Natural killer cell (primary cell): ENCODE measurements around the gene CCDC97. TPM values are rescaled to one million over a fixed set of nuclear protein-coding genes. Genes with fewer than 3 reads are reported as not detected.
"Not testable (repeated sequence)": the region's sequence is repeated elsewhere in the genome, so short reads cannot be mapped to it uniquely, and the experiment has no call there.

Experiments used
- ATAC-seq, 3 donors: fragments of 150-1000 bp in 2 of 3; fragments of 200-7000 bp in 1 of 3; cut with Tn5 transposase; 1 replicate in 1 of 3; 2 replicates in 2 of 3; pipeline ENCODE4 v1.10.0; 2021; ENCODE audit warnings: mild to moderate bottlenecking in 2 of 3, moderate library complexity in 2 of 3
- DNase-seq, 2 donors: peaks; one replicate each; pipeline versions ENCODE4 v3.0.0 to v3.0.0-alpha.2; 2013 to 2021; ENCODE audit warnings: mixed read lengths in 1 of 2
- H3K27ac ChIP-seq: one replicate; pipeline ENCODE4 v1.5.1; 2013; ENCODE audit warnings: mild to moderate bottlenecking, low read length
- H3K27me3 ChIP-seq: one replicate; pipeline ENCODE4 v1.6.1; 2013; ENCODE audit warnings: low read length; ENCODE audit not compliant: control insufficient read depth, insufficient read depth
- H3K36me3 ChIP-seq: one replicate; pipeline ENCODE4 v1.6.1; 2013; ENCODE audit warnings: low read length; ENCODE audit not compliant: control insufficient read depth, insufficient read depth
- H3K4me1 ChIP-seq: one replicate; pipeline ENCODE4 v1.6.1; 2013; ENCODE audit warnings: low read length; ENCODE audit not compliant: control insufficient read depth, insufficient read depth
- H3K4me3 ChIP-seq: one replicate; pipeline ENCODE4 v1.5.1; 2013; ENCODE audit warnings: low read length
- H3K9me3 ChIP-seq: one replicate; pipeline ENCODE4 v1.6.1; 2013; ENCODE audit warnings: low read length; ENCODE audit not compliant: control insufficient read depth, insufficient read depth
- H3K27ac Mint-ChIP-seq, 2 donors: one replicate each; pipeline ENCODE4 v1.8.0; 2022; ENCODE audit warnings: mild to moderate bottlenecking in 2 of 2, mixed read lengths in 2 of 2, moderate library complexity in 1 of 2
- H3K27me3 Mint-ChIP-seq, 2 donors: one replicate each; pipeline ENCODE4 v1.8.0; 2022; ENCODE audit warnings: low read depth in 2 of 2, mixed read lengths in 2 of 2
- H3K36me3 Mint-ChIP-seq: one replicate; pipeline ENCODE4 v1.8.0; 2022; ENCODE audit warnings: mixed read lengths
- H3K4me1 Mint-ChIP-seq, 2 donors: one replicate each; pipeline ENCODE4 v1.8.0; 2022; ENCODE audit warnings: mixed read lengths in 2 of 2
- H3K4me3 Mint-ChIP-seq: one replicate; pipeline ENCODE4 v1.8.0; 2022; ENCODE audit warnings: mild to moderate bottlenecking, moderate library complexity, mixed read lengths
- H3K9me3 Mint-ChIP-seq, 2 donors: one replicate each; pipeline ENCODE4 v1.8.0; 2022; ENCODE audit warnings: mixed read lengths in 2 of 2
- WGBS: methylation state at CpG from one replicate; pipeline ENCODE4 v1.1.7; 2013; ENCODE audit warnings: missing lambda C conversion rate; ENCODE audit not compliant: insufficient coverage; 5-methylcytosine and 5-hydroxymethylcytosine counted together
- intact Hi-C: fragments of 100-400 bp; cut with micrococcal nuclease; formaldehyde crosslinking; loops from one replicate; pipeline ENCODE4 v1.14.2; 2022
- total RNA-seq, 4 donors: library from RNA; stranded (reverse); fragments of 120-200 nt in 1 of 4; gene quantifications; one replicate each; pipeline versions ENCODE4 v1.2.3 to v1.2.4, GENCODE V29; 2013 to 2022
- TF ChIP-seq, protein P1 (sequence below): fragments of 200-600 bp; IDR thresholded peaks from one replicate; pipeline ENCODE4 v1.8.0; 2022; ENCODE audit warnings: antibody characterized with exemption

The CCDC97 gene
- total RNA-seq, 3 donors from 2014 or later (not counting 1 experiment from before 2014, with no cell fraction given) = 41.1 to 44.3 (median 44.0) TPM

GRCh38 chr19:41288673-41289530 lies 21.1 kb upstream of the CCDC97 start:
- Histone ChIP-seq H3K27me3 (no peaks in the 10 kb centered on the region), H3K4me1 (no peaks in the 10 kb centered on the region), H3K9me3 (no peaks in the 10 kb centered on the region), H3K4me3 (no peak overlapping the region), H3K36me3 (peaks cover 77% of the 10 kb centered on the region), H3K27ac (no peak overlapping the region)
- H3K27ac Mint-ChIP-seq = peak overlapping the region; percentile 56 to 65
- ATAC-seq (peak in 2 of 3 donors; percentile 64 to 68), DNase-seq (no peak)
- H3K36me3 Mint-ChIP-seq = no peaks in the 10 kb centered on the region
- WGBS = 93% methylated on average over 2 of the region's 3 CpGs
- no peaks in the 10 kb centered on the region for H3K27me3 Mint-ChIP-seq
- TF ChIP-seq, protein P1, sequence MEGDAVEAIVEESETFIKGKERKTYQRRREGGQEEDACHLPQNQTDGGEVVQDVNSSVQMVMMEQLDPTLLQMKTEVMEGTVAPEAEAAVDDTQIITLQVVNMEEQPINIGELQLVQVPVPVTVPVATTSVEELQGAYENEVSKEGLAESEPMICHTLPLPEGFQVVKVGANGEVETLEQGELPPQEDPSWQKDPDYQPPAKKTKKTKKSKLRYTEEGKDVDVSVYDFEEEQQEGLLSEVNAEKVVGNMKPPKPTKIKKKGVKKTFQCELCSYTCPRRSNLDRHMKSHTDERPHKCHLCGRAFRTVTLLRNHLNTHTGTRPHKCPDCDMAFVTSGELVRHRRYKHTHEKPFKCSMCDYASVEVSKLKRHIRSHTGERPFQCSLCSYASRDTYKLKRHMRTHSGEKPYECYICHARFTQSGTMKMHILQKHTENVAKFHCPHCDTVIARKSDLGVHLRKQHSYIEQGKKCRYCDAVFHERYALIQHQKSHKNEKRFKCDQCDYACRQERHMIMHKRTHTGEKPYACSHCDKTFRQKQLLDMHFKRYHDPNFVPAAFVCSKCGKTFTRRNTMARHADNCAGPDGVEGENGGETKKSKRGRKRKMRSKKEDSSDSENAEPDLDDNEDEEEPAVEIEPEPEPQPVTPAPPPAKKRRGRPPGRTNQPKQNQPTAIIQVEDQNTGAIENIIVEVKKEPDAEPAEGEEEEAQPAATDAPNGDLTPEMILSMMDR = no peak
- H3K4me1 Mint-ChIP-seq = peaks cover 9 to 10% of the 10 kb centered on the region in 2 donors
- H3K9me3 Mint-ChIP-seq = no peaks in the 10 kb centered on the region
- H3K4me3 Mint-ChIP-seq = no peak overlapping the region
- intact Hi-C loops = loop anchor here (2.0 kb wide), 1 partner anchor 20 kb away; no protein-coding TSS in a partner anchor

- H3K36me3 ChIP-seq = peaks cover 81% of the 10 kb centered on the region
These were observed 20.2 kb upstream of the CCDC97 start for GRCh38 chr19:41289814-41290213.

DNA sequence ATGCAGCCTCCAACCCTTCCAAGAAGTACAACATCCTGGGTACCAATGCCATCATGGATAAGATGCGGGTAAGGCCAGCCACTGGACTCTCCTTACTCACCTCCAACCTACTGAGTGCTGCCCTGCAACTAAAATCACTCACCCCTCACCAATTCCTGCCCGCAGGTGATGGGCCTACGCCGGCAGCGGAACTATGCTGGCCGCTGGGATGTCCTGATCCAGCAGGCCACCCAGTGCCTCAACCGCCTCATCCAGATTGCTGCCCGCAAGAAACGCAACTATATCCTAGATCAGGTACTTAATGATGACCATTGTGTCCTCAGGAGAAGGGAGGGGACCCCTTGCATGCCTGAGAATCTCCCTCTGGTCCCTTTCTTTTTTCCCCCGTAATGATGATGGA lies 15.6 kb upstream of the CCDC97 start:
- no peaks in the 10 kb centered on the region for H3K27me3 Mint-ChIP-seq
- no peak overlapping the region for H3K4me3 Mint-ChIP-seq
- H3K4me1 Mint-ChIP-seq = peaks cover 39 to 50% of the 10 kb centered on the region in 2 donors

More at GRCh38 chr19:41289814-41290213, 20.2 kb upstream of the CCDC97 start:
- not testable (repeated sequence) for H3K36me3 Mint-ChIP-seq, H3K27me3 Mint-ChIP-seq, H3K4me3 ChIP-seq, H3K9me3 ChIP-seq, H3K4me3 Mint-ChIP-seq, H3K27ac Mint-ChIP-seq, DNase-seq, ATAC-seq, H3K4me1 ChIP-seq, H3K9me3 Mint-ChIP-seq, H3K27ac ChIP-seq, H3K27me3 ChIP-seq
- H3K4me1 Mint-ChIP-seq = peaks cover 9 to 16% of the 10 kb centered on the region in 2 donors
- intact Hi-C loops = loop anchor here (2.0 kb wide), 1 partner anchor 19 kb away; no protein-coding TSS in a partner anchor
- 98% methylated on average over 8 of the region's 8 CpGs for WGBS

DNA sequence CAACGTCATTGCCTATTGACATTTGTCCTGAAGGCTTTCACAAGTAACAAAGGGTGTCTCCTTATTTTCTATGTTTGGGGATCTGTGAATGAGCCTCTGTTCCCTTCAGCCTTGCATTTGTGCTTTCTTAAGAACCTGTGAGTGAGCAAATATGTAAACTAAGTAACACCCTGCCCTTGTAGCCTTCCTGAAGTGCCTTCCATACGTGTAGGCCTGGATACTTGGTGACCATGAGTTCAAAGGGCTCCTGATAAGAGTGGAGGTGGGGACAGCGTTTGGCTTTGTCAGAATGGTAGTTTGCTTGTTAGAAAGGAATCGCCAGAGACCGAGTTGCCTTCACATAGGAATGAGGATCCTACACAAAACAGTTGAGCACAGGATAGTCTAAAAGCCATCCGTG lies 14.5 kb upstream of the CCDC97 start:
- 91% methylated on average over 6 of the region's 6 CpGs for whole genome bisulfite sequencing
- TF ChIP-seq, protein P1 = no peak
- Histone ChIP-seq H3K36me3 (peaks cover 89% of the 10 kb centered on the region), H3K27me3 (no peaks in the 10 kb centered on the region), H3K4me1 (peaks cover 45% of the 10 kb centered on the region), H3K9me3 (no peaks in the 10 kb centered on the region), H3K27ac (no peak overlapping the region), H3K4me3 (no peak overlapping the region)
- ATAC-seq (no peak), DNase-seq (no peak)
- intact Hi-C loops = no loop called here
- Mint-ChIP-seq H3K36me3 (peaks cover 21% of the 10 kb centered on the region), H3K4me1 (peaks cover 50 to 60% of the 10 kb centered on the region in 2 donors), H3K27ac (peak overlapping the region; percentile 91 to 94), H3K27me3 (no peaks in the 10 kb centered on the region), H3K9me3 (no peaks in the 10 kb centered on the region), H3K4me3 (no peak overlapping the region)

More for the DNA sequence above, 15.6 kb upstream of the CCDC97 start:
- intact Hi-C loops = no loop called here
- H3K36me3 ChIP-seq = peaks cover 91% of the 10 kb centered on the region
- TF ChIP-seq, protein P1 = no peak
- H3K27ac Mint-ChIP-seq = peak overlapping the region; percentile 68 to 94
- DNase-seq (no peak), ATAC-seq (no peak)
- H3K9me3 Mint-ChIP-seq = no peaks in the 10 kb centered on the region
- 96% methylated on average over 10 of the region's 10 CpGs for WGBS
- peaks cover 18% of the 10 kb centered on the region for H3K36me3 Mint-ChIP-seq
- H3K4me1 ChIP-seq = peaks cover 35% of the 10 kb centered on the region
- no peak overlapping the region for H3K4me3 ChIP-seq
- H3K9me3 ChIP-seq = no peaks in the 10 kb centered on the region
- no peaks in the 10 kb centered on the region for H3K27me3 ChIP-seq
- no peak overlapping the region for H3K27ac ChIP-seq
